HCT116 (cell line): Measurements from ENCODE around the gene CD207. TPM values are rescaled to one million over a fixed set of nuclear protein-coding genes. Genes with fewer than 3 reads are reported as not detected.

Experiments
- ATAC-seq: fragments of 200-7000 bp; cut with Tn5 transposase; 2 replicates; pipeline ENCODE4 v1.9.1; 2020; ENCODE audit warnings: mild to moderate bottlenecking, moderate library complexity
- BruUV-seq: library from RNA; stranded (reverse); fragments of 400-500 nt; replicated peaks from 2 replicates; lab custom pipeline; 2021; lab: Mats Ljungman, UMichigan
- CTCF ChIA-PET: fragments of 300-600 bp; sonication (Branson Sonifier 250); formaldehyde crosslinking; loops from one replicate; lab custom pipeline; 2021; ENCODE audit warnings: antibody characterized with exemption; lab: Charles Lee
- POLR2A ChIA-PET: fragments of 300-600, 350-600 bp; sonication (Branson Sonifier 250); formaldehyde crosslinking; loops from one replicate; lab custom pipeline; 2021; ENCODE audit warnings: antibody characterized with exemption; lab: Charles Lee
- RAD21 ChIA-PET, 2 experiments: fragments of 300-600 bp; sonication (Branson Sonifier 250); formaldehyde crosslinking; loops; one replicate each; lab custom pipeline; 2023; ENCODE audit warnings: low total read pairs in 2 of 2; ENCODE audit not compliant: uncharacterized antibody in 2 of 2, unreplicated experiment in 2 of 2, low non-redundant PET in 1 of 2; lab: Charles Lee
- DNase-seq: peaks from one replicate; pipeline ENCODE4 v3.0.0-alpha.2; 2010; ENCODE audit warnings: low read depth, low spot score
- H2AFZ ChIP-seq: fragments of 200-600 bp; shearing (Covaris generic), sonication (generic); 2 replicates; pipeline ENCODE4 v1.6.1; 2017; ENCODE audit warnings: low read depth, mixed run types, mixed read lengths, antibody characterized with exemption, low read length; ENCODE audit not compliant: poor library complexity, severe bottlenecking
- H3K27ac ChIP-seq: 2 replicates; pipeline ENCODE4 v1.5.1; 2012; ENCODE audit warnings: low read depth, low read length
- H3K27me3 ChIP-seq: fragments of 200-600 bp; sonication (generic); 2 replicates; pipeline ENCODE4 v1.6.1; 2016; ENCODE audit warnings: mixed run types, low read length, mixed read lengths; ENCODE audit not compliant: insufficient read depth
- H3K36me3 ChIP-seq, 2 experiments: fragments of 200-500 bp in 1 of 2; fragments of 200-600 bp in 1 of 2; sonication (Bioruptor generic) in 1 of 2; sonication (generic) in 1 of 2; 2 replicates each; pipeline versions ENCODE4 v1.5.1 to v1.6.1; 2014 to 2016; ENCODE audit warnings: low read length in 2 of 2, inconsistent platforms in 1 of 2, mixed read lengths in 1 of 2, mixed run types in 1 of 2; ENCODE audit not compliant: insufficient read depth in 2 of 2, control insufficient read depth in 1 of 2
- H3K4me1 ChIP-seq, 2 experiments: fragments of 200-600 bp in 1 of 2; sonication (generic) in 1 of 2; 2 replicates each; pipeline versions ENCODE4 v1.5.1 to v1.6.1; 2012 to 2017; ENCODE audit warnings: low read length in 2 of 2, inconsistent platforms in 1 of 2, mild to moderate bottlenecking in 1 of 2, mixed read lengths in 1 of 2, mixed run types in 1 of 2, moderate library complexity in 1 of 2; ENCODE audit not compliant: insufficient read depth in 2 of 2, control insufficient read depth in 1 of 2
- H3K4me2 ChIP-seq: fragments of 200-600 bp; sonication (generic); 2 replicates; pipeline ENCODE4 v1.6.1; 2017; ENCODE audit warnings: mixed run types, low read length, mixed read lengths
- H3K4me3 ChIP-seq, 2 experiments: fragments of 200-600 bp in 1 of 2; sonication (generic) in 1 of 2; replicated peaks in 1 of 2; 2 replicates each; pipeline ENCODE4 v1.5.1; 2011 to 2016; ENCODE audit warnings: low read length in 2 of 2, control low read depth in 1 of 2, low read depth in 1 of 2, mild to moderate bottlenecking in 1 of 2, mixed read lengths in 1 of 2, mixed run types in 1 of 2
- H3K79me2 ChIP-seq: fragments of 200-600 bp; sonication (generic); 2 replicates; pipeline ENCODE4 v1.6.1; 2017; ENCODE audit warnings: mild to moderate bottlenecking, mixed run types, low read length, moderate library complexity, mixed read lengths; ENCODE audit not compliant: insufficient read depth
- H3K9ac ChIP-seq: fragments of 200-600 bp; sonication (generic); 2 replicates; pipeline ENCODE4 v1.6.1; 2016; ENCODE audit warnings: low read length, mixed read lengths
- H3K9me2 ChIP-seq: fragments of 200-600 bp; sonication (generic), shearing (Covaris generic); 2 replicates; pipeline ENCODE4 v1.6.1; 2017; ENCODE audit warnings: mixed run types, mild to moderate bottlenecking, moderate library complexity; ENCODE audit not compliant: insufficient read depth
- H3K9me3 ChIP-seq, 2 experiments: fragments of 200-500 bp in 1 of 2; fragments of 200-600 bp in 1 of 2; sonication (Bioruptor generic) in 1 of 2; sonication (generic) in 1 of 2; 2 replicates each; pipeline ENCODE4 v1.6.1; 2014 to 2017; ENCODE audit warnings: low read length in 2 of 2, mixed read lengths in 2 of 2, inconsistent platforms in 1 of 2, low read depth in 1 of 2, mild to moderate bottlenecking in 1 of 2, mixed run types in 1 of 2, moderate library complexity in 1 of 2; ENCODE audit not compliant: control insufficient read depth in 1 of 2, insufficient read depth in 1 of 2
- H4K20me1 ChIP-seq: fragments of 200-600 bp; sonication (generic), shearing (Covaris generic); 2 replicates; pipeline ENCODE4 v1.6.1; 2017; ENCODE audit warnings: mixed run types, mild to moderate bottlenecking, moderate library complexity; ENCODE audit not compliant: insufficient read depth
- EGR1 ChIP-seq: IDR thresholded peaks from 2 replicates; pipeline ENCODE4 v1.6.1; 2012; ENCODE audit warnings: low read depth
- ELF1 ChIP-seq: IDR thresholded peaks from 2 replicates; pipeline ENCODE4 v1.6.1; 2012; ENCODE audit warnings: low read depth, borderline replicate concordance
- EZH2 ChIP-seq: fragments of 200-600 bp; sonication (generic); IDR thresholded peaks from 2 replicates; pipeline ENCODE4 v1.6.1; 2017; ENCODE audit warnings: antibody characterized with exemption, mixed run types
- EZH2phosphoT487 ChIP-seq: fragments of 200-600 bp; IDR thresholded peaks from 2 replicates; pipeline ENCODE4 v1.6.1; 2018; ENCODE audit warnings: antibody characterized with exemption, borderline replicate concordance
- FOSL1 ChIP-seq: IDR thresholded peaks from 2 replicates; pipeline ENCODE4 v1.6.1; 2012; ENCODE audit warnings: low read depth
- JUND ChIP-seq: IDR thresholded peaks from 2 replicates; pipeline ENCODE4 v1.6.1; 2012
- POLR2A ChIP-seq: IDR thresholded peaks from 2 replicates; pipeline ENCODE4 v1.7.0; 2011; ENCODE audit warnings: borderline replicate concordance; ENCODE audit not compliant: insufficient read depth, insufficient read length; ENCODE audit errors: extremely low read depth
- POLR2AphosphoS5 ChIP-seq: IDR thresholded peaks from 2 replicates; pipeline ENCODE4 v1.6.1; 2011; ENCODE audit warnings: mild to moderate bottlenecking, low read depth, low read length, moderate library complexity
- SP1 ChIP-seq: IDR thresholded peaks from 2 replicates; pipeline ENCODE4 v1.6.1; 2012; ENCODE audit warnings: low read depth
- SRF ChIP-seq: IDR thresholded peaks from 2 replicates; pipeline ENCODE4 v1.6.1; 2012; ENCODE audit warnings: low read depth
- YY1 ChIP-seq: IDR thresholded peaks from 2 replicates; pipeline ENCODE4 v1.6.1; 2011; ENCODE audit warnings: low read length, low read depth, moderate library complexity, mild to moderate bottlenecking; ENCODE audit not compliant: insufficient replicate concordance; ENCODE audit errors: extremely low read depth
- ZFX ChIP-seq: fragments of 450-650 bp; IDR thresholded peaks from 2 replicates; pipeline ENCODE4 v1.6.1; 2017
- ZNF274 ChIP-seq: fragments of 200-500 bp; sonication (Bioruptor generic); IDR thresholded peaks from 2 replicates; pipeline ENCODE4 v1.6.1; 2014; ENCODE audit warnings: mild to moderate bottlenecking, low read depth, low read length, inconsistent platforms
- intact Hi-C: fragments of 100-400 bp; cut with micrococcal nuclease; formaldehyde crosslinking; loops from 2 replicates; pipeline ENCODE4 v1.10.0; 2022
- total RNA-seq: library from RNA; stranded (reverse); gene quantifications from one replicate; pipeline ENCODE4 v1.2.1, GENCODE V29; 2021; ENCODE audit not compliant: unreplicated experiment
- TF ChIP-seq, protein P1 (sequence below), 3 experiments: fragments of 200-600 bp in 1 of 3; sonication (generic) in 1 of 3; IDR thresholded peaks in 2 of 3; conservative IDR thresholded peaks in 1 of 3; 2 replicates each; pipeline ENCODE4 v1.5.1; 2012 to 2017; ENCODE audit warnings: low read depth in 2 of 3, low read length in 2 of 3, antibody characterized with exemption in 1 of 3, borderline replicate concordance in 1 of 3, control low read depth in 1 of 3, mild to moderate bottlenecking in 1 of 3, mixed read lengths in 1 of 3, mixed run types in 1 of 3, moderate library complexity in 1 of 3; ENCODE audit not compliant: insufficient read depth in 1 of 3
- TF ChIP-seq, protein P2 (sequence below): IDR thresholded peaks from 2 replicates; pipeline ENCODE4 v1.6.1; 2011; ENCODE audit warnings: mild to moderate bottlenecking, low read length, moderate library complexity; ENCODE audit not compliant: insufficient replicate concordance; ENCODE audit errors: extremely low read depth
- TF ChIP-seq, protein P3 (sequence below): IDR thresholded peaks from 2 replicates; pipeline ENCODE4 v1.6.1; 2012
- TF ChIP-seq, protein P4 (sequence below): IDR thresholded peaks from 2 replicates; pipeline ENCODE4 v1.6.1; 2012

CD207 gene
- total RNA-seq, 1 experiment from 2014 or later: not detected

DNA sequence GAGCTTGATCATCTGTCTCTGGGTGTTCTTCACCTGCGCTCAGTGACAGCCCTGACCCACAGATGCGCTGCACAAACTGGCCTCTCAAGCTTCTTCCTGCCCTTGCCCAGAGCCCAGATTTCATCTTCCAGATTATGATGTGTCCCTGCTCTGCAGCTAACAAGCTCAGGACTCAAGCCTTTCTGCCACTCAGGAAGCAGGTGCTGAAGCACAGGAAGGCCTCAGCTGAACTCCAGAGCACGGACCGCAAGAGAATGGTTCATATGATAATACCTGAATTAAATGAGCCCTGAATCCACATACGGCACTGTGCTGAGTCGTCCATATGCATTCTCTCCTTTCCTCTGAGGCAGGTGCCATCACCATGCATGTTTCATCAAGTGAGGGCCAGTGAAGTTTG, 3.8 kb downstream of the CD207 start:
- Histone ChIP-seq H3K4me3 (no peak overlapping the region), H3K9ac (no peak overlapping the region), H3K9me3 (no peaks in the 10 kb centered on the region), H3K9me2 (no peaks in the 10 kb centered on the region), H3K27me3 (no peaks in the 10 kb centered on the region), H2AFZ (no peak overlapping the region), H3K36me3 (no peaks in the 10 kb centered on the region), H3K27ac (no peak overlapping the region), H3K4me2 (no peak overlapping the region), H3K4me1 (no peaks in the 10 kb centered on the region), H4K20me1 (no peaks in the 10 kb centered on the region), H3K79me2 (no peaks in the 10 kb centered on the region)
- CTCF ChIA-PET: no interaction called here
- POLR2A ChIA-PET: no interaction called here
- no peak for DNase-seq
- BruUV-seq: no TSS peak
- TF ChIP-seq, protein P1, sequence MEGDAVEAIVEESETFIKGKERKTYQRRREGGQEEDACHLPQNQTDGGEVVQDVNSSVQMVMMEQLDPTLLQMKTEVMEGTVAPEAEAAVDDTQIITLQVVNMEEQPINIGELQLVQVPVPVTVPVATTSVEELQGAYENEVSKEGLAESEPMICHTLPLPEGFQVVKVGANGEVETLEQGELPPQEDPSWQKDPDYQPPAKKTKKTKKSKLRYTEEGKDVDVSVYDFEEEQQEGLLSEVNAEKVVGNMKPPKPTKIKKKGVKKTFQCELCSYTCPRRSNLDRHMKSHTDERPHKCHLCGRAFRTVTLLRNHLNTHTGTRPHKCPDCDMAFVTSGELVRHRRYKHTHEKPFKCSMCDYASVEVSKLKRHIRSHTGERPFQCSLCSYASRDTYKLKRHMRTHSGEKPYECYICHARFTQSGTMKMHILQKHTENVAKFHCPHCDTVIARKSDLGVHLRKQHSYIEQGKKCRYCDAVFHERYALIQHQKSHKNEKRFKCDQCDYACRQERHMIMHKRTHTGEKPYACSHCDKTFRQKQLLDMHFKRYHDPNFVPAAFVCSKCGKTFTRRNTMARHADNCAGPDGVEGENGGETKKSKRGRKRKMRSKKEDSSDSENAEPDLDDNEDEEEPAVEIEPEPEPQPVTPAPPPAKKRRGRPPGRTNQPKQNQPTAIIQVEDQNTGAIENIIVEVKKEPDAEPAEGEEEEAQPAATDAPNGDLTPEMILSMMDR (IDR thresholded peaks at IDR 0.05 in 2 of 3, conservative IDR thresholded peaks at IDR 0.05 in 1 of 3; ENCODE audit: borderline replicate concordance in 1 of 3, insufficient read depth in 1 of 3, low read depth in 2 of 3, low read length in 2 of 3): no peak
- TF ChIP-seq YY1 (no peak), POLR2AphosphoS5 (no peak), JUND (no peak), ELF1 (no peak), ZFX (no peak), EZH2phosphoT487 (no peak), SRF (no peak), SP1 (no peak), EGR1 (no peak), ZNF274 (no peak), POLR2A (no peak), FOSL1 (no peak), EZH2 (no peak)
- TF ChIP-seq, protein P2, sequence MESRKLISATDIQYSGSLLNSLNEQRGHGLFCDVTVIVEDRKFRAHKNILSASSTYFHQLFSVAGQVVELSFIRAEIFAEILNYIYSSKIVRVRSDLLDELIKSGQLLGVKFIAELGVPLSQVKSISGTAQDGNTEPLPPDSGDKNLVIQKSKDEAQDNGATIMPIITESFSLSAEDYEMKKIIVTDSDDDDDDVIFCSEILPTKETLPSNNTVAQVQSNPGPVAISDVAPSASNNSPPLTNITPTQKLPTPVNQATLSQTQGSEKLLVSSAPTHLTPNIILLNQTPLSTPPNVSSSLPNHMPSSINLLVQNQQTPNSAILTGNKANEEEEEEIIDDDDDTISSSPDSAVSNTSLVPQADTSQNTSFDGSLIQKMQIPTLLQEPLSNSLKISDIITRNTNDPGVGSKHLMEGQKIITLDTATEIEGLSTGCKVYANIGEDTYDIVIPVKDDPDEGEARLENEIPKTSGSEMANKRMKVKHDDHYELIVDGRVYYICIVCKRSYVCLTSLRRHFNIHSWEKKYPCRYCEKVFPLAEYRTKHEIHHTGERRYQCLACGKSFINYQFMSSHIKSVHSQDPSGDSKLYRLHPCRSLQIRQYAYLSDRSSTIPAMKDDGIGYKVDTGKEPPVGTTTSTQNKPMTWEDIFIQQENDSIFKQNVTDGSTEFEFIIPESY: no peak
- TF ChIP-seq, protein P3, sequence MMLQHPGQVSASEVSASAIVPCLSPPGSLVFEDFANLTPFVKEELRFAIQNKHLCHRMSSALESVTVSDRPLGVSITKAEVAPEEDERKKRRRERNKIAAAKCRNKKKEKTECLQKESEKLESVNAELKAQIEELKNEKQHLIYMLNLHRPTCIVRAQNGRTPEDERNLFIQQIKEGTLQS: no peak
- TF ChIP-seq, protein P4, sequence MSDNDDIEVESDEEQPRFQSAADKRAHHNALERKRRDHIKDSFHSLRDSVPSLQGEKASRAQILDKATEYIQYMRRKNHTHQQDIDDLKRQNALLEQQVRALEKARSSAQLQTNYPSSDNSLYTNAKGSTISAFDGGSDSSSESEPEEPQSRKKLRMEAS: no peak
- ATAC-seq: no peak
- RAD21 ChIA-PET: no interaction called here
- intact Hi-C loops: no loop called here
